ENCODE results near the gene APOB. TPM values are rescaled to one million over a fixed set of nuclear protein-coding genes. Genes with fewer than 3 reads are reported as not detected.

APOB gene
- total and polyA plus RNA-seq, 2 of the 13 experiments (the other 11 are each of a cell fraction or from before 2014, with no cell fraction given), result 1,569 to 2,515 TPM

DNA sequence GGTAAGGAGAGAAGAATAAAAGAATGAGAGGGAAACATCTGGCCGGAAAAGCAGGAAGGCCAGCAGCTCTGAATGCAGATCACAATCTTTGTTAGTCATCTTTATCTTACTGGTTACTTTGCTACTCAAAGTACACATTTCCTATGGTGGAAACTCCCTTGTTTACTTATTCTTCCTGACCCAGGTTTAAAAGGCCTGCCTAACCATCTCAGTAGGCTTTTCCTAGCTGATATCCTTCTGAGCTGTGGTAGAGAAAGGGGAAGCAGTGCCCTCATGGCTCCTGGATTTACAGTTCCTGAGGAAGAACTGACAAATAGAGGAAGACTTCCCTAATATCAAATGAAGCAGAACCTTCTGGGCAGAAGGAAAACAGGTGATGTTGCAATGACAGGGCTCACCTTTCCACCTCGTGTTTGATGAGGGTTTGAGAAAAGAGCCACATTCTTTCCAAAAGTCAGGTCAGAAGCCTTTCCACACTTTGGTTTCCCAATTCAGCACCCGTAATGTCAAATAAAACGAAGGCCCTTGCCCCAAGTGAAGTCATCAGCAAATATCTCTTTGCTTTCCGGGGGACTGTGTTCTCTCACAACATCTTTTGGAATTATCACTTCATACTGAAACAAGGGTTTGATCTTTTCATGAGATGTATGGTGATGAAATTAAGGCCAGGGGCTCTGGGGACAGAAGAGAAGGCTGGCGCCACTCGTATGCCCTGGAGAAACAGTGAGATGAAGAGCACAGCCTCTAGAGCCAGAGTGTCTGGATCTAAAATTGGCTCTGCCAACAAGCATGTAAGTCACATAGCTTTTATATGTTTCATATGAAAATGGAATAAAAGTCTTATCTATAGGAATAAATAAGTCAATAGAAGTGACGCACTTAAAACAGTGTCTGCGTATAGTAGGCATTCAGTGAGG, 26.7 kb upstream of the APOB start (continued):
- TF ChIP-seq AGO2 (optimal IDR thresholded peaks at IDR 0.05; ENCODE audit: low read depth, low read length) (no peak), FOXO1 (CRISPR knock-in tag; IDR thresholded peaks at IDR 0.05) (peak; percentile 86), ZNF281 (CRISPR knock-in tag; IDR thresholded peaks at IDR 0.05; ENCODE audit: borderline replicate concordance) (peak; percentile 50; the same call in 1 of the 2 replicates), CENPT (CRISPR knock-in tag; IDR thresholded peaks at IDR 0.05; ENCODE audit: low read depth) (no peak), HOXA9 (CRISPR knock-in tag; IDR thresholded peaks at IDR 0.05; ENCODE audit: borderline replicate concordance) (no peak), MYPOP (CRISPR knock-in tag; IDR thresholded peaks at IDR 0.05) (no peak; the same call in 1 of the 2 replicates), ARNT (IDR thresholded peaks at IDR 0.05) (no peak), ONECUT2 (CRISPR knock-in tag; IDR thresholded peaks at IDR 0.05) (no peak; the same call in 1 of the 2 replicates), XBP1 (CRISPR knock-in tag; IDR thresholded peaks at IDR 0.05) (no peak; the same call in 1 of the 2 replicates), KLF12 (CRISPR knock-in tag; IDR thresholded peaks at IDR 0.05; ENCODE audit: borderline replicate concordance) (no peak), NFYB (CRISPR knock-in tag; IDR thresholded peaks at IDR 0.05) (peak; percentile 53; the same call in 1 of the 2 replicates), MAFK (conservative IDR thresholded peaks at IDR 0.05 in 1 of 2, IDR thresholded peaks at IDR 0.05 in 1 of 2; ENCODE audit: low read length in 2 of 2) (peak in 1 of 2 experiments; percentile 35; a peak in 1 of 4 replicates), ATRX (CRISPR knock-in tag; IDR thresholded peaks at IDR 0.05; ENCODE audit: borderline replicate concordance) (no peak), MEF2D (CRISPR knock-in tag; IDR thresholded peaks at IDR 0.05) (peak; percentile 93), ZNF644 (CRISPR knock-in tag; IDR thresholded peaks at IDR 0.05; ENCODE audit: low read depth) (peak; percentile 69), ARNTL (CRISPR knock-in tag; IDR thresholded peaks at IDR 0.05) (0 out of 2 replicates have a peak, but pooled peaks have one; percentile 11), ZBTB37 (CRISPR knock-in tag; IDR thresholded peaks at IDR 0.05) (peak; percentile 90)
- TF ChIP-seq, protein P1, sequence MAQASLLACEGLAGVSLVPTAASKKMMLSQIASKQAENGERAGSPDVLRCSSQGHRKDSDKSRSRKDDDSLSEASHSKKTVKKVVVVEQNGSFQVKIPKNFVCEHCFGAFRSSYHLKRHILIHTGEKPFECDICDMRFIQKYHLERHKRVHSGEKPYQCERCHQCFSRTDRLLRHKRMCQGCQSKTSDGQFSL (CRISPR knock-in tag; IDR thresholded peaks at IDR 0.05), result no peak; the same call in 1 of the 2 replicates
- TF ChIP-seq, protein P2, sequence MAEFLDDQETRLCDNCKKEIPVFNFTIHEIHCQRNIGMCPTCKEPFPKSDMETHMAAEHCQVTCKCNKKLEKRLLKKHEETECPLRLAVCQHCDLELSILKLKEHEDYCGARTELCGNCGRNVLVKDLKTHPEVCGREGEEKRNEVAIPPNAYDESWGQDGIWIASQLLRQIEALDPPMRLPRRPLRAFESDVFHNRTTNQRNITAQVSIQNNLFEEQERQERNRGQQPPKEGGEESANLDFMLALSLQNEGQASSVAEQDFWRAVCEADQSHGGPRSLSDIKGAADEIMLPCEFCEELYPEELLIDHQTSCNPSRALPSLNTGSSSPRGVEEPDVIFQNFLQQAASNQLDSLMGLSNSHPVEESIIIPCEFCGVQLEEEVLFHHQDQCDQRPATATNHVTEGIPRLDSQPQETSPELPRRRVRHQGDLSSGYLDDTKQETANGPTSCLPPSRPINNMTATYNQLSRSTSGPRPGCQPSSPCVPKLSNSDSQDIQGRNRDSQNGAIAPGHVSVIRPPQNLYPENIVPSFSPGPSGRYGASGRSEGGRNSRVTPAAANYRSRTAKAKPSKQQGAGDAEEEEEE (CRISPR knock-in tag; IDR thresholded peaks at IDR 0.05; ENCODE audit: borderline replicate concordance), result no peak
- TF ChIP-seq, protein P3, sequence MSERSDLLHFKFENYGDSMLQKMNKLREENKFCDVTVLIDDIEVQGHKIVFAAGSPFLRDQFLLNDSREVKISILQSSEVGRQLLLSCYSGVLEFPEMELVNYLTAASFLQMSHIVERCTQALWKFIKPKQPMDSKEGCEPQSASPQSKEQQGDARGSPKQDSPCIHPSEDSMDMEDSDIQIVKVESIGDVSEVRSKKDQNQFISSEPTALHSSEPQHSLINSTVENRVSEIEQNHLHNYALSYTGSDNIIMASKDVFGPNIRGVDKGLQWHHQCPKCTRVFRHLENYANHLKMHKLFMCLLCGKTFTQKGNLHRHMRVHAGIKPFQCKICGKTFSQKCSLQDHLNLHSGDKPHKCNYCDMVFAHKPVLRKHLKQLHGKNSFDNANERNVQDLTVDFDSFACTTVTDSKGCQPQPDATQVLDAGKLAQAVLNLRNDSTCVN (CRISPR knock-in tag; IDR thresholded peaks at IDR 0.05; ENCODE audit: borderline replicate concordance), result peak; percentile 69; the same call in 1 of the 2 replicates

Data from HepG2 (cell line).